Measurements from ENCODE around the gene ARHGEF39.
A peak's percentile ranks its signal among the peaks of the same experiment; 100 is the strongest.

The ARHGEF39 gene

DNA sequence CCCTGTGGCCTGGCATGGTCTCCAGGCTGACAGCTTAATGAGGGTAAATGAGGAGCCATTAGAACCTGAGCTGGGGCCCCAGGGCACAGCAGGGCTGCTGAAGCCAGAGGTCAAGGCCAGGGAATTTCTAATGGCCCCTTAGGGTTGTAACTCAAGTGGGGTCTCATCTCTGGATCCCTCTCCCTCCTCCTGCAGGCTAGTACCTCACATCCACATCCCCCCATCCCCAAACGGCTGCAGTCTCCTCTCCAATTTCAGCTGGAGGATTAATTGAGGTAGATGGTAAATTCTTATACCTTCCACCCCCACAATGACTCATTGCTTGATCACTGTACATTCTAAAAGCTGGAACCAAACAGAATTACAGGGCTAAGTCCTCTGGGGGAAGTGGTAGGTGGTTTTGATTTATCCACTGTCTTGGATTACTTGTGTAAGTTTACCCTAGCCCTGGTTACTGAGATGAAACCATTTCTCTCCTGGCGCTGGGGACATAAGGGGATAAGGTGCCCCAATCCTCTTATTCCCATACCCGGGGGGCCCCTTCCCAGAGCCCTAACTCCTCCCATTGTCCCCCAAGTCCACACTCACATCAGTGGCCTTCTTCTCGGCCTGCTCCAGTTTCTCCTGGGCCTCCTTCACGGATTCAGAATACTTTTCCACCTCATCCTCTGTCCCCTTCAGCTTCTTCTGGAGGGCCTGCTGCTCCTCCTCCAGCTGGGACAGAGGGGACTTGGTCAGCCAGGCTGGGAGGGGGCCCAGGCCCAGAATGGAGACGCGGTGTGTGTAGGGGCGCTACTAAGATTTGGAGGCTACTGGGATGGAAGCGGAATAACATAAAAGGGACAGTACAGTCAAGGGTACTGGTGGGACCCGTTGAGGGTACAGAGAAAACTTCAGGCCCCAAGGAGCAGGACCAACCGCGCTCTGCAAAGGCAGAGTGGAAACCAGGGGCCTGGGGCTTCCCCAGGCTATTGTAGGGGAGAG is 23.9 kb upstream of the ARHGEF39 start:
- Histone ChIP-seq H3K4me2 (peak overlapping the region; percentile 78 to 99 (median 96)), H3K36me3 (peaks cover 12 to 25% (median 19%) of the 10 kb centered on the region in 11 experiments; a peak in 19 of 22 replicates), H3K4me1 (peaks cover 39 to 51% (median 48%) of the 10 kb centered on the region in 10 experiments), H3K9ac (peak overlapping the region; percentile 31 to 86 (median 83); a peak in 18 of 22 replicates), H3K9me3 (replicated peaks in 1 of 11) (no peaks in the 10 kb centered on the region), H3K27ac (peak overlapping the region in 10 of 11 experiments; percentile 20 to 87 (median 82); a peak in 18 of 22 replicates), H4K20me1 (no peaks in the 10 kb centered on the region), H3K27me3 (no peaks in the 10 kb centered on the region), H3K4me3 (peak overlapping the region in 9 of 10 experiments; percentile 61 to 81 (median 69); a peak in 14 of 20 replicates)
- TF ChIP-seq Cebpa-rat (IDR thresholded peaks at IDR 0.05), result no peak

DNA sequence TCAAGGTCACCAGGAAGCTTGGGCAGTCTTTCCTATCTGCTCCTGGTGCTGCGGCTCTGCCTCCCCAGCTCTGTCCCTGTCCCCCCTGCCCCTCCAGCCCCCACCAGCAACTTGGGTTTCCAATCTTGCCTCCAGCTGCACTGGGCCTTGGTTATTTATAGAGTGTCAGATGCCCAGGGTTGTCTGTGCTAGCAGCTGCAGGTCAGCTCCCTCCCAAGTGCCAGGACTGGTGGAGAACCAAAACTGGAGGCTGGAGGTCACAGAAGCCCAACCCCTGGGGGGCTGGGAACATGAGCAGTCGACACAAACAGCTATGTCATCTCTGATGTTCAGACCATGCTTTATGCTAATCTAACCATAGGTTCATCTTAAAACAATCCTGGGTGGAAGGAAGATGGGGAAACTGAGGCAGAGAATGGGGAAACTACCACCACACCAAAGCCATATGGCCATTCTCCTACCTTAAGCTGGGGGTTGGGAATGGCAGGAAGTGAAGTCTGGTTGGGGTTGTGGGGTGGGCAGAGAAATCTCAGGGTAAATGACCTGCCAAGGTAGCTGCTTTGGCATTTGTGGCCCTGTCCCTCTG is 23.1 kb upstream of the ARHGEF39 start:
- Histone ChIP-seq H3K27ac (peak overlapping the region in 5 of 11 experiments; percentile 13 to 84 (median 29); a peak in 7 of 22 replicates), H3K27me3 (no peaks in the 10 kb centered on the region)

DNA sequence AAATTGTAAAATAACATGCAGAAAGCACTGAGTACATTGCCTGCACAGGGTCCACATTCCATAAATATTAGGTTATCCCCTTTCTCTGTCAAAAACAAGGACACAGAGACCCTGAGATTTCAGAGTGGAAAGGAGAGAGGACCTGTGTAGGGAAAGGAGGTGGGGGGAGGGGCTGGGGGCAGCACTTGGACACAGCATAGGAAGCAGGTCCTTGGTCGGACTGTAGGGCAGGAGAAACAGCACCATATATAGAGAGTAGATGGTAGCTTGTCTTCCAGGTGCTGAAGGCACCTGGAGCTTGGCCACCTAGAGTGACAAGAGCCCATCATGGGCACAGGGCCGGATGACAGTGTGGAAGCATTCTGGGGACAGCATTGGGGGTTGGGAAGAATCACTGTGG is 22.3 kb upstream of the ARHGEF39 start:
- no peak overlapping the region for H3K4me3 ChIP-seq
- no peak for TF ChIP-seq Cebpa-rat (IDR thresholded peaks at IDR 0.05)
- no peak overlapping the region for H3K9ac ChIP-seq
- H4K20me1 ChIP-seq, result no peaks in the 10 kb centered on the region; a peak in 1 of 22 replicates
- H3K9me3 ChIP-seq (replicated peaks in 1 of 11), result no peaks in the 10 kb centered on the region
- H3K4me1 ChIP-seq, result peaks cover 39 to 57% (median 48%) of the 10 kb centered on the region in 10 experiments
- H3K4me2 ChIP-seq, result peak overlapping the region; percentile 78 to 99 (median 96); a peak in 21 of 22 replicates
- no peak overlapping the region for H3K27ac ChIP-seq
- peaks cover 21 to 40% (median 30%) of the 10 kb centered on the region in 11 experiments; a peak in 20 of 22 replicates for H3K36me3 ChIP-seq
- H3K27me3 ChIP-seq, result no peaks in the 10 kb centered on the region

More for the DNA sequence above, 23.1 kb upstream of the ARHGEF39 start:
- H3K9me3 ChIP-seq (replicated peaks in 1 of 11), result no peaks in the 10 kb centered on the region
- peak overlapping the region in 2 of 11 experiments; percentile 79 to 83; a peak in 2 of 22 replicates for H3K9ac ChIP-seq
- peaks cover 16 to 33% (median 26%) of the 10 kb centered on the region in 11 experiments; a peak in 19 of 22 replicates for H3K36me3 ChIP-seq
- TF ChIP-seq Cebpa-rat (IDR thresholded peaks at IDR 0.05), result no peak
- peak overlapping the region; percentile 78 to 99 (median 96) for H3K4me2 ChIP-seq
- H3K4me1 ChIP-seq, result peaks cover 39 to 57% (median 48%) of the 10 kb centered on the region in 10 experiments
- H4K20me1 ChIP-seq, result no peaks in the 10 kb centered on the region
- H3K4me3 ChIP-seq, result peak overlapping the region in 1 of 10 experiments; percentile 61; a peak in 1 of 20 replicates

DNA sequence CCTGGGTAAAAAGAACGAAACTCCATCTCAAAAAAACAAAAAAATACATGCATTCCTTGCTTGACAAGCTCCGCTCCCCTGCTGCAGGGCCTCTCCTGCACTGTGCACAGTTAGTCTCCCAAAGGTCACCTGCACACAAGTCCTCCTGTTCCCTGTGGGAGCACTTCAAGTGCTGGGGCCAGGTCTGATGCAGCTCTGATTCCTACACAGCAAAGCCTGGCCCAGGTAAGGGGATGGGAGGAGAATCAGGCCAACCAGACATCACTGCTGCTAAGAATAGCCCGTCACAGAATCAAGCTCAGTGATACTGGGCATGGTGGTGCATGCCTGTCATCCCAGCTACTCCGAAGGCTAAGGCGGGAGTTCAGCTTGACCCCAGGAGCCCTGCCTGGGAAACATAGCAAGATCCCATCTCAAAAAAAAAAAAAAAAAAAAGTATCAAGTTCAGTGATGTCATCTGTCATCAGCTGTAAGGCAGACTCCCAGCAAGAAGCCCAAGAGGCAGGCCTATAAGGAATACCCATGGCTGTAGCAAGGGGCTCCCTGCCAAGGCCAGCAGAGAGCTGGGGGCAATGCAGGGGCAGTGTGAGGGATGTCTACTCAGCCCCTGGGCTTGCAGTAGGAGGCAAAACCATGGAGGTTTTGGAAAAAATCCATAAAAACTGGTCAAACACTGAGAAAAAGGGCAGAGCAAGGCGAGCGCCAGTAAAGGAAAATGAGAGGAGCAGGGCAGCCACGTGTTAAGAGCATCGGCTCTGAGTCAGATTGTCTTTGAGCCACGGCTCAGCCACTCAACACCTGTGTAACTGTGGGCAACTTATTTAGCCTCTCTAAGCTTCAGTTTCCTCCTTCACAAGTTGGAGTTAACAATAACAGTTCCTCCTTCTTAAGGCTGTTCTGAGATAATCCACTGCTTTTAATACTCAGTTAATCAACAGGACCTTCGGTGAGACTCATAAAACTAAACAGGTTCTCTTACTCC is 21.5 kb upstream of the ARHGEF39 start:
- H3K27ac ChIP-seq, result no peak overlapping the region
- H3K9me3 ChIP-seq (replicated peaks in 1 of 11), result no peaks in the 10 kb centered on the region
- no peak overlapping the region for H3K4me3 ChIP-seq
- H3K9ac ChIP-seq, result no peak overlapping the region; a peak in 1 of 22 replicates
- no peak for TF ChIP-seq Cebpa-rat (IDR thresholded peaks at IDR 0.05)
- H3K4me1 ChIP-seq, result peaks cover 35 to 53% (median 44%) of the 10 kb centered on the region in 10 experiments
- H3K27me3 ChIP-seq, result no peaks in the 10 kb centered on the region
- H4K20me1 ChIP-seq, result no peaks in the 10 kb centered on the region; a peak in 1 of 22 replicates
- peaks cover 21 to 43% (median 30%) of the 10 kb centered on the region in 11 experiments; a peak in 20 of 22 replicates for H3K36me3 ChIP-seq
- peak overlapping the region in 8 of 11 experiments; percentile 3 to 97 (median 96); a peak in 10 of 22 replicates for H3K4me2 ChIP-seq

DNA sequence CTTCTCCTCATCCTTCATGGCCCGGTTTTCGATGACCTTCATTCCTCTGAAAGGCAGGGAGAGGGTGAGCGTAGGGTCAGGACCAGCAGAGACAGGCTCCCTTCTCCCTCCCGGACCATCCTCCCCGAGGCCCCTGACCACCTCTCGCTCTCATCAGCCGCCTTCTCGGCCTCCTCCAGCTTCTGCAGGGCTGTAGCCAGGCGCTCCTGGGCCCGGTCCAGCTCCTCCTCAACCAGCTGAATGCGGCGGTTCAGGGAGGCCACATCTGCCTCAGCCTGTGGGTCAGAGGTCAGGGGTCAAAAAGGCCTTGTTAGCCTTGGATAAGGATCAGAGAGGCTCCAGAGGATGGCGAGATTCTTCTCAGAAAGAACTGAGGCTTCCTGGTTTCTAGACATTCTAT is 20.5 kb upstream of the ARHGEF39 start:
- Histone ChIP-seq H3K36me3 (peaks cover 21 to 43% (median 30%) of the 10 kb centered on the region in 11 experiments; a peak in 20 of 22 replicates), H3K4me2 (no peak overlapping the region), H4K20me1 (no peaks in the 10 kb centered on the region; a peak in 3 of 22 replicates), H3K9ac (peak overlapping the region in 1 of 11 experiments; percentile 5; a peak in 1 of 22 replicates), H3K27me3 (no peaks in the 10 kb centered on the region), H3K27ac (no peak overlapping the region), H3K4me3 (no peak overlapping the region), H3K4me1 (peaks cover 36 to 50% (median 40%) of the 10 kb centered on the region in 10 experiments), H3K9me3 (replicated peaks in 1 of 11) (no peaks in the 10 kb centered on the region)
- no peak for TF ChIP-seq Cebpa-rat (IDR thresholded peaks at IDR 0.05)

DNA sequence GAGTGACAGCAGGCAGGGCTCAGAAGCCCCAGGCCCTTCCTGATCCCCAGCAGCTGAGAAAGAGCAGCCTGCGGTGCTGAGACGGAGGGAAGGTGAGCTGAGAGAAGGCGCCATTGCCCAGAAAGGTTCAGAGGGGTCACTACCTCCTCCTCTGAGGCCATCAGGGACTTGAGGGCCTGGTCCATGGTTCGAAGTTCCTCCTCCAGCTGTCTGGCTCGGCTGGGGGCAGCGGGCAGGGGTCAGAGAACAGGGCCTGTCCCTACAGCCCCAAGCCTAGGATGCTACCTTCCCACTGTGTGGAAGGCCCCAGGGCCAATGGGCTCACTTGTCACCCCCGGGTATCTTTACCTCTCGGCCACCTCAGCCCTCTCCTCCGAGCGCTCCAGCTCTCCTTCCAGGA is 19.9 kb upstream of the ARHGEF39 start:
- peaks cover 35 to 48% (median 38%) of the 10 kb centered on the region in 10 experiments for H3K4me1 ChIP-seq
- peaks cover 0 to 5% (median 0%) of the 10 kb centered on the region in 11 experiments; a peak in 3 of 22 replicates for H4K20me1 ChIP-seq

DNA sequence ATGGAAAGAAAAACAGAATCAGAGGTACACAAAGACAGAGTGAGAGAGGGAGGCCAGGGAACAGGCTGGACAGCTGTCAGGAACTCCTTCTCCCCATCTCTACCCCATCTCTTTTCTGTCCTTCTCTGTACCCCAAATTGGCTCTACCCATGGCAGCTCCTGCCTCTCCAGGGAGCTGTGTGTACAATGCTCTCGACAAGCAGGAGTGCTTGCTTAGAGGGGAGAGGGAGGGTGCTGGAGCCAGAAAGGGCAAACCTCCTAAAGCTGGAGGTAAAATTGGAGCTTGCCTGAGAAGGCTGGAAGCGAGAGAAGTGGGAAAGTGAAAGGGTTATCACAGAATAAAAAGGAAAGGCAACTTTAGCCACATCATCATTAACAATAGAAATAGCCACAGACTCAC is 18.3 kb upstream of the ARHGEF39 start:
- Histone ChIP-seq H3K27ac (no peak overlapping the region), H3K4me3 (no peak overlapping the region), H3K9me3 (replicated peaks in 1 of 11) (no peaks in the 10 kb centered on the region), H3K4me1 (peaks cover 19 to 32% (median 22%) of the 10 kb centered on the region in 10 experiments), H3K36me3 (peaks cover 21 to 43% (median 30%) of the 10 kb centered on the region in 11 experiments; a peak in 20 of 22 replicates), H3K27me3 (no peaks in the 10 kb centered on the region), H3K4me2 (no peak overlapping the region), H4K20me1 (peaks cover 0 to 5% (median 0%) of the 10 kb centered on the region in 11 experiments; a peak in 3 of 22 replicates), H3K9ac (no peak overlapping the region)
- TF ChIP-seq Cebpa-rat (IDR thresholded peaks at IDR 0.05), result no peak

More for the DNA sequence above, 19.9 kb upstream of the ARHGEF39 start:
- no peak overlapping the region for H3K4me3 ChIP-seq
- H3K9ac ChIP-seq, result peak overlapping the region in 1 of 11 experiments; percentile 9; a peak in 1 of 22 replicates
- no peak for TF ChIP-seq Cebpa-rat (IDR thresholded peaks at IDR 0.05)
- peaks cover 21 to 43% (median 30%) of the 10 kb centered on the region in 11 experiments; a peak in 20 of 22 replicates for H3K36me3 ChIP-seq
- H3K27ac ChIP-seq, result no peak overlapping the region
- H3K27me3 ChIP-seq, result no peaks in the 10 kb centered on the region
- H3K9me3 ChIP-seq (replicated peaks in 1 of 11), result no peaks in the 10 kb centered on the region
- H3K4me2 ChIP-seq, result no peak overlapping the region
